GM23338 (cell line): ENCODE data around the gene SLAMF8. TPM values are rescaled to one million over a fixed set of nuclear protein-coding genes. Genes with fewer than 3 reads are reported as not detected.

Experiments
- ATAC-seq: fragments of 200-7000 bp; cut with Tn5 transposase; 3 replicates; pipeline ENCODE4 v1.9.1; 2020
- DNase-seq: peaks from one replicate; pipeline ENCODE4 v3.0.0-alpha.2; 2015; ENCODE audit warnings: low spot score
- H2AFZ ChIP-seq: fragments of 200-600 bp; sonication (generic); 2 replicates; pipeline ENCODE4 v1.8.0; 2016; ENCODE audit warnings: antibody characterized with exemption, mild to moderate bottlenecking, moderate library complexity
- H3F3A ChIP-seq: fragments of 200-600 bp; sonication (generic); replicated peaks from 2 replicates; pipeline ENCODE4 v1.8.0; 2017; ENCODE audit warnings: antibody characterized with exemption, mixed run types, low read depth
- H3K27ac ChIP-seq: fragments of 200-600 bp; sonication (generic); 2 replicates; pipeline ENCODE4 v1.6.1; 2016; ENCODE audit warnings: low read depth
- H3K27me3 ChIP-seq: fragments of 200-600 bp; sonication (generic); 2 replicates; pipeline ENCODE4 v1.8.0; 2016; ENCODE audit warnings: mild to moderate bottlenecking, mixed run types, moderate library complexity; ENCODE audit not compliant: insufficient read depth
- H3K36me3 ChIP-seq: fragments of 200-600 bp; sonication (generic); 2 replicates; pipeline ENCODE4 v1.8.0; 2016; ENCODE audit warnings: mild to moderate bottlenecking; ENCODE audit not compliant: insufficient read depth
- H3K4me1 ChIP-seq: fragments of 200-600 bp; sonication (generic); 2 replicates; pipeline ENCODE4 v1.8.0; 2016; ENCODE audit warnings: mild to moderate bottlenecking, moderate library complexity; ENCODE audit not compliant: insufficient read depth
- H3K4me2 ChIP-seq: fragments of 200-600 bp; sonication (generic); 2 replicates; pipeline ENCODE4 v1.7.1; 2017; ENCODE audit warnings: mixed run types
- H3K4me3 ChIP-seq: fragments of 200-600 bp; sonication (generic); 2 replicates; pipeline ENCODE4 v1.6.1; 2016; ENCODE audit warnings: mixed run types
- H3K79me2 ChIP-seq: fragments of 200-600 bp; sonication (generic); replicated peaks from 2 replicates; pipeline ENCODE4 v1.8.0; 2017; ENCODE audit warnings: mild to moderate bottlenecking; ENCODE audit not compliant: insufficient read depth
- H3K9me2 ChIP-seq: fragments of 200-600 bp; sonication (generic); 2 replicates; pipeline ENCODE4 v1.8.0; 2017; ENCODE audit not compliant: insufficient read depth
- H4K20me1 ChIP-seq: fragments of 200-600 bp; sonication (generic); replicated peaks from 2 replicates; pipeline ENCODE4 v1.8.0; 2017; ENCODE audit warnings: mild to moderate bottlenecking; ENCODE audit not compliant: insufficient read depth
- H3K27ac Mint-ChIP-seq: 2 replicates; pipeline ENCODE4 v1.8.0; 2020; ENCODE audit warnings: inconsistent platforms, mild to moderate bottlenecking, moderate library complexity, mixed read lengths
- H3K27me3 Mint-ChIP-seq: 3 replicates; pipeline ENCODE4 v1.8.0; 2022; ENCODE audit warnings: low read depth, mild to moderate bottlenecking, moderate library complexity, mixed read lengths, inconsistent platforms; ENCODE audit not compliant: insufficient read depth, poor library complexity
- H3K36me3 Mint-ChIP-seq: 3 replicates; pipeline ENCODE4 v1.8.0; 2021; ENCODE audit warnings: low read depth, mild to moderate bottlenecking, inconsistent platforms, moderate library complexity, mixed read lengths
- H3K4me1 Mint-ChIP-seq: 3 replicates; pipeline ENCODE4 v1.8.0; 2020; ENCODE audit warnings: mild to moderate bottlenecking, inconsistent platforms, mixed read lengths
- H3K4me3 Mint-ChIP-seq: 3 replicates; pipeline ENCODE4 v1.8.0; 2021; ENCODE audit warnings: moderate library complexity, mild to moderate bottlenecking, inconsistent platforms, mixed read lengths
- H3K9me3 Mint-ChIP-seq: 3 replicates; pipeline ENCODE4 v1.8.0; 2020; ENCODE audit warnings: moderate library complexity, mild to moderate bottlenecking, inconsistent platforms, mixed read lengths
- CREB1 ChIP-seq: fragments of 250-450 bp; sonication (Bioruptor Pico); IDR thresholded peaks from 2 replicates; pipeline ENCODE4 v1.5.0; 2020; ENCODE audit warnings: low read depth, mild to moderate bottlenecking, moderate library complexity
- CTCF ChIP-seq, 2 experiments: fragments of 200-600 bp in 1 of 2; sonication (generic) in 1 of 2; conservative IDR thresholded peaks; 2 replicates each; pipeline versions ENCODE4 v1.5.1 to v1.6.1; 2016 to 2017; ENCODE audit warnings: antibody characterized with exemption in 2 of 2, low read depth in 2 of 2, mild to moderate bottlenecking in 2 of 2, moderate library complexity in 1 of 2
- ETS1 ChIP-seq: IDR thresholded peaks from 2 replicates; pipeline ENCODE4 v1.6.1; 2016; ENCODE audit warnings: antibody characterized with exemption
- EZH2 ChIP-seq: fragments of 200-600 bp; sonication (generic); IDR thresholded peaks from one replicate; pipeline ENCODE4 v1.8.0; 2017; ENCODE audit warnings: antibody characterized with exemption, mild to moderate bottlenecking, low read depth; ENCODE audit not compliant: unreplicated experiment
- EZH2phosphoT487 ChIP-seq: fragments of 200-600 bp; sonication (generic); IDR thresholded peaks from one replicate; pipeline ENCODE4 v1.8.1; 2018; ENCODE audit warnings: antibody characterized with exemption; ENCODE audit not compliant: unreplicated experiment
- POLR2AphosphoS5 ChIP-seq: IDR thresholded peaks from 2 replicates; pipeline ENCODE4 v1.6.1; 2016; ENCODE audit warnings: antibody characterized with exemption, low read depth
- REST ChIP-seq: IDR thresholded peaks from one replicate; pipeline ENCODE4 v1.6.1; 2018; ENCODE audit warnings: antibody characterized with exemption; ENCODE audit not compliant: unreplicated experiment
- ZNF462 ChIP-seq: fragments of 250-450 bp; sonication (Bioruptor Pico); IDR thresholded peaks from 2 replicates; pipeline ENCODE4 v1.5.0; 2020; ENCODE audit warnings: mild to moderate bottlenecking, moderate library complexity
- polyA plus RNA-seq: library from polyadenylated mRNA; unstranded; fragments of >200 nt; fragmentation: Nextera tagmentation; extraction: Ambion mirVana; gene quantifications from 2 replicates; pipeline ENCODE4 v1.2.1, GENCODE V29; 2016
- total RNA-seq: library from RNA; depleted of rRNA; stranded (reverse); fragments of >200 nt; shearing (Covaris generic); gene quantifications from 2 replicates; pipeline ENCODE4 v1.2.3, GENCODE V29; 2014

The SLAMF8 gene
- total and polyA plus RNA-seq, 2 experiments from 2014 or later, result not detected

- no peak for TF ChIP-seq ZNF462 (CRISPR knock-in tag)
- no peak for TF ChIP-seq CTCF (conservative IDR thresholded peaks at IDR 0.05; ENCODE audit: low read depth in 2 of 2)
These were observed 21.7 kb downstream of the SLAMF8 start (continued) for GRCh38 chr1:159848326-159848725.

- no peak overlapping the region for H3K27ac ChIP-seq
- Mint-ChIP-seq H3K27me3 (peaks cover 10% of the 10 kb centered on the region), H3K4me3 (no peak overlapping the region), H3K9me3 (no peaks in the 10 kb centered on the region), H3K36me3 (no peaks in the 10 kb centered on the region), H3K4me1 (peaks cover 5% of the 10 kb centered on the region), H3K27ac (no peak overlapping the region)
- no peaks in the 10 kb centered on the region for H3K36me3 ChIP-seq
- no peaks in the 10 kb centered on the region for H3K9me2 ChIP-seq
- H3K79me2 ChIP-seq, result no peaks in the 10 kb centered on the region
- DNase-seq (no peak), ATAC-seq (no peak)
- H3F3A ChIP-seq, result no peaks in the 10 kb centered on the region
- H4K20me1 ChIP-seq, result no peaks in the 10 kb centered on the region
- H3K27me3 ChIP-seq, result peaks cover 26% of the 10 kb centered on the region
- H3K4me2 ChIP-seq, result no peak overlapping the region
- peaks cover 6% of the 10 kb centered on the region for H3K4me1 ChIP-seq
- no peak overlapping the region for H3K4me3 ChIP-seq
- H2AFZ ChIP-seq, result no peak overlapping the region
- TF ChIP-seq EZH2phosphoT487 (no peak), ETS1 (no peak), REST (no peak), CTCF (conservative IDR thresholded peaks at IDR 0.05; ENCODE audit: low read depth in 2 of 2) (no peak), CREB1 (CRISPR knock-in tag) (no peak), POLR2AphosphoS5 (no peak), EZH2 (no peak)
These were observed 23.1 kb downstream of the SLAMF8 start for GRCh38 chr1:159849626-159850366.
